GM23338 (cell line): ENCODE results near the gene ESYT2. TPM values are rescaled to one million over a fixed set of nuclear protein-coding genes. Genes with fewer than 3 reads are reported as not detected.

Source experiments
- ATAC-seq: fragments of 200-7000 bp; cut with Tn5 transposase; 3 replicates; pipeline ENCODE4 v1.9.1; 2020
- DNase-seq: peaks from one replicate; pipeline ENCODE4 v3.0.0-alpha.2; 2015; ENCODE audit warnings: low spot score
- H2AFZ ChIP-seq: fragments of 200-600 bp; sonication (generic); 2 replicates; pipeline ENCODE4 v1.8.0; 2016; ENCODE audit warnings: antibody characterized with exemption, mild to moderate bottlenecking, moderate library complexity
- H3F3A ChIP-seq: fragments of 200-600 bp; sonication (generic); replicated peaks from 2 replicates; pipeline ENCODE4 v1.8.0; 2017; ENCODE audit warnings: antibody characterized with exemption, mixed run types, low read depth
- H3K27ac ChIP-seq: fragments of 200-600 bp; sonication (generic); 2 replicates; pipeline ENCODE4 v1.6.1; 2016; ENCODE audit warnings: low read depth
- H3K27me3 ChIP-seq: fragments of 200-600 bp; sonication (generic); 2 replicates; pipeline ENCODE4 v1.8.0; 2016; ENCODE audit warnings: mild to moderate bottlenecking, mixed run types, moderate library complexity; ENCODE audit not compliant: insufficient read depth
- H3K36me3 ChIP-seq: fragments of 200-600 bp; sonication (generic); 2 replicates; pipeline ENCODE4 v1.8.0; 2016; ENCODE audit warnings: mild to moderate bottlenecking; ENCODE audit not compliant: insufficient read depth
- H3K4me1 ChIP-seq: fragments of 200-600 bp; sonication (generic); 2 replicates; pipeline ENCODE4 v1.8.0; 2016; ENCODE audit warnings: mild to moderate bottlenecking, moderate library complexity; ENCODE audit not compliant: insufficient read depth
- H3K4me2 ChIP-seq: fragments of 200-600 bp; sonication (generic); 2 replicates; pipeline ENCODE4 v1.7.1; 2017; ENCODE audit warnings: mixed run types
- H3K4me3 ChIP-seq: fragments of 200-600 bp; sonication (generic); 2 replicates; pipeline ENCODE4 v1.6.1; 2016; ENCODE audit warnings: mixed run types
- H3K79me2 ChIP-seq: fragments of 200-600 bp; sonication (generic); replicated peaks from 2 replicates; pipeline ENCODE4 v1.8.0; 2017; ENCODE audit warnings: mild to moderate bottlenecking; ENCODE audit not compliant: insufficient read depth
- H3K9me2 ChIP-seq: fragments of 200-600 bp; sonication (generic); 2 replicates; pipeline ENCODE4 v1.8.0; 2017; ENCODE audit not compliant: insufficient read depth
- H4K20me1 ChIP-seq: fragments of 200-600 bp; sonication (generic); replicated peaks from 2 replicates; pipeline ENCODE4 v1.8.0; 2017; ENCODE audit warnings: mild to moderate bottlenecking; ENCODE audit not compliant: insufficient read depth
- H3K27ac Mint-ChIP-seq: 2 replicates; pipeline ENCODE4 v1.8.0; 2020; ENCODE audit warnings: inconsistent platforms, mild to moderate bottlenecking, moderate library complexity, mixed read lengths
- H3K27me3 Mint-ChIP-seq: 3 replicates; pipeline ENCODE4 v1.8.0; 2022; ENCODE audit warnings: low read depth, mild to moderate bottlenecking, moderate library complexity, mixed read lengths, inconsistent platforms; ENCODE audit not compliant: insufficient read depth, poor library complexity
- H3K36me3 Mint-ChIP-seq: 3 replicates; pipeline ENCODE4 v1.8.0; 2021; ENCODE audit warnings: low read depth, mild to moderate bottlenecking, inconsistent platforms, moderate library complexity, mixed read lengths
- H3K4me1 Mint-ChIP-seq: 3 replicates; pipeline ENCODE4 v1.8.0; 2020; ENCODE audit warnings: mild to moderate bottlenecking, inconsistent platforms, mixed read lengths
- H3K4me3 Mint-ChIP-seq: 3 replicates; pipeline ENCODE4 v1.8.0; 2021; ENCODE audit warnings: moderate library complexity, mild to moderate bottlenecking, inconsistent platforms, mixed read lengths
- H3K9me3 Mint-ChIP-seq: 3 replicates; pipeline ENCODE4 v1.8.0; 2020; ENCODE audit warnings: moderate library complexity, mild to moderate bottlenecking, inconsistent platforms, mixed read lengths
- CREB1 ChIP-seq: fragments of 250-450 bp; sonication (Bioruptor Pico); IDR thresholded peaks from 2 replicates; pipeline ENCODE4 v1.5.0; 2020; ENCODE audit warnings: low read depth, mild to moderate bottlenecking, moderate library complexity
- EZH2 ChIP-seq: fragments of 200-600 bp; sonication (generic); IDR thresholded peaks from one replicate; pipeline ENCODE4 v1.8.0; 2017; ENCODE audit warnings: antibody characterized with exemption, mild to moderate bottlenecking, low read depth; ENCODE audit not compliant: unreplicated experiment
- EZH2phosphoT487 ChIP-seq: fragments of 200-600 bp; sonication (generic); IDR thresholded peaks from one replicate; pipeline ENCODE4 v1.8.1; 2018; ENCODE audit warnings: antibody characterized with exemption; ENCODE audit not compliant: unreplicated experiment
- JUNB ChIP-seq: IDR thresholded peaks from one replicate; pipeline ENCODE4 v1.6.1; 2016; ENCODE audit warnings: antibody characterized with exemption; ENCODE audit not compliant: unreplicated experiment
- NANOG ChIP-seq: IDR thresholded peaks from 2 replicates; pipeline ENCODE4 v1.6.1; 2016; ENCODE audit warnings: antibody characterized with exemption, borderline replicate concordance
- POLR2AphosphoS5 ChIP-seq: IDR thresholded peaks from 2 replicates; pipeline ENCODE4 v1.6.1; 2016; ENCODE audit warnings: antibody characterized with exemption, low read depth
- STAT1 ChIP-seq: IDR thresholded peaks from one replicate; pipeline ENCODE4 v1.6.1; 2016; ENCODE audit warnings: antibody characterized with exemption; ENCODE audit not compliant: unreplicated experiment
- ZNF114 ChIP-seq: fragments of 250-450 bp; sonication (Bioruptor Pico); IDR thresholded peaks from 2 replicates; pipeline ENCODE4 v1.5.0; 2020; ENCODE audit warnings: mild to moderate bottlenecking, moderate library complexity
- ZNF331 ChIP-seq: fragments of 250-450 bp; sonication (Bioruptor Pico); IDR thresholded peaks from 2 replicates; pipeline ENCODE4 v1.5.0; 2020; ENCODE audit warnings: low read depth, mild to moderate bottlenecking, moderate library complexity
- polyA plus RNA-seq: library from polyadenylated mRNA; unstranded; fragments of >200 nt; fragmentation: Nextera tagmentation; extraction: Ambion mirVana; gene quantifications from 2 replicates; pipeline ENCODE4 v1.2.1, GENCODE V29; 2016
- total RNA-seq: library from RNA; depleted of rRNA; stranded (reverse); fragments of >200 nt; shearing (Covaris generic); gene quantifications from 2 replicates; pipeline ENCODE4 v1.2.3, GENCODE V29; 2014
- TF ChIP-seq, protein P1 (sequence below): IDR thresholded peaks from 2 replicates; pipeline ENCODE4 v1.6.1; 2016; ENCODE audit warnings: antibody characterized with exemption
- TF ChIP-seq, protein P2 (sequence below): fragments of 250-450 bp; sonication (Bioruptor Pico); IDR thresholded peaks from 2 replicates; pipeline ENCODE4 v1.5.0; 2020; ENCODE audit warnings: mild to moderate bottlenecking, moderate library complexity
- TF ChIP-seq, protein P3 (sequence below), 2 experiments: fragments of 200-600 bp in 1 of 2; sonication (generic) in 1 of 2; conservative IDR thresholded peaks; 2 replicates each; pipeline versions ENCODE4 v1.5.1 to v1.6.1; 2016 to 2017; ENCODE audit warnings: antibody characterized with exemption in 2 of 2, low read depth in 2 of 2, mild to moderate bottlenecking in 2 of 2, moderate library complexity in 1 of 2
- TF ChIP-seq, protein P4 (sequence below): IDR thresholded peaks from one replicate; pipeline ENCODE4 v1.6.1; 2018; ENCODE audit warnings: antibody characterized with exemption; ENCODE audit not compliant: unreplicated experiment

ESYT2 gene
- total and polyA plus RNA-seq, 2 experiments from 2014 or later: 9.6 to 52.7 TPM

DNA sequence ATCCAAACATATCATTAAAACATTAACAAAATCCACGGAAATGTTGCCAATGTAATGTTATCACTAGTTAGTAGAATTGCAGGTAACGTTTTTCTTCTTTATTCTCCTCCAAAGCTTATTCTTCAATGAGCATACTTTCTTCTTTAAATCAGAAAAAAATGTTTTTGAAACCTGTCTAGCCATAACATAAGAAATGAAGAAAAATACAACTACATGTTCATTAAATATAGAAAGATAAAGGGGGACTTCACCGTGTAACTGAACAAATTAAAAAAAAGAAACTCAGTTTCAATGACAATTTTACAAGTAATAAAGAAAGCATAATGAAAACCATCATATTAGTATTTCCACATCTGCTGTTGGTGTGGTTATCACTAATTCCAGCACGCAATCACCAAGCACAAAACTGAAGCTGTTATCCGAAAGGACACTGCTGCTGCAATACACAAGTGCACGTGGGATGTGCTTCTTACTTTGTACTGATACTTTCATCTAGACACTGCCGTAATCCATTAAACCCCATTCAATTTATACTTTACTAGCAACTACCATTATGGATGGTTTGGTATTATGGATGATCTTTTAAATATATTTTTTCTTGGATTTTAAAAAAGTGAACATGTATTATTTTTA is 9.6 kb downstream of the ESYT2 start:
- no peak for DNase-seq
- Mint-ChIP-seq H3K36me3 (peaks cover 5% of the 10 kb centered on the region; the same call in 1 of the 3 replicates), H3K27ac (no peak overlapping the region), H3K4me3 (no peak overlapping the region), H3K9me3 (no peaks in the 10 kb centered on the region), H3K27me3 (peaks cover 3% of the 10 kb centered on the region), H3K4me1 (peaks cover 64% of the 10 kb centered on the region)
- no peaks in the 10 kb centered on the region for H3K36me3 ChIP-seq
- peaks cover 7% of the 10 kb centered on the region; the same call in 1 of the 2 replicates for H4K20me1 ChIP-seq
- H3K27ac ChIP-seq: no peak overlapping the region
- no peaks in the 10 kb centered on the region for H3F3A ChIP-seq
- H3K79me2 ChIP-seq: peaks cover 92% of the 10 kb centered on the region
- H3K4me2 ChIP-seq: no peak overlapping the region
- no peak overlapping the region for H3K4me3 ChIP-seq
- H2AFZ ChIP-seq: no peak overlapping the region
- H3K27me3 ChIP-seq: no peaks in the 10 kb centered on the region
- ATAC-seq: no peak
- H3K9me2 ChIP-seq: no peaks in the 10 kb centered on the region
- TF ChIP-seq ZNF331 (CRISPR knock-in tag) (no peak), NANOG (no peak), EZH2 (no peak), ZNF114 (CRISPR knock-in tag) (no peak), POLR2AphosphoS5 (no peak), JUNB (no peak), STAT1 (no peak), EZH2phosphoT487 (no peak), CREB1 (CRISPR knock-in tag) (no peak)
- TF ChIP-seq, protein P1, sequence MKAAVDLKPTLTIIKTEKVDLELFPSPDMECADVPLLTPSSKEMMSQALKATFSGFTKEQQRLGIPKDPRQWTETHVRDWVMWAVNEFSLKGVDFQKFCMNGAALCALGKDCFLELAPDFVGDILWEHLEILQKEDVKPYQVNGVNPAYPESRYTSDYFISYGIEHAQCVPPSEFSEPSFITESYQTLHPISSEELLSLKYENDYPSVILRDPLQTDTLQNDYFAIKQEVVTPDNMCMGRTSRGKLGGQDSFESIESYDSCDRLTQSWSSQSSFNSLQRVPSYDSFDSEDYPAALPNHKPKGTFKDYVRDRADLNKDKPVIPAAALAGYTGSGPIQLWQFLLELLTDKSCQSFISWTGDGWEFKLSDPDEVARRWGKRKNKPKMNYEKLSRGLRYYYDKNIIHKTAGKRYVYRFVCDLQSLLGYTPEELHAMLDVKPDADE: no peak
- TF ChIP-seq, protein P2, sequence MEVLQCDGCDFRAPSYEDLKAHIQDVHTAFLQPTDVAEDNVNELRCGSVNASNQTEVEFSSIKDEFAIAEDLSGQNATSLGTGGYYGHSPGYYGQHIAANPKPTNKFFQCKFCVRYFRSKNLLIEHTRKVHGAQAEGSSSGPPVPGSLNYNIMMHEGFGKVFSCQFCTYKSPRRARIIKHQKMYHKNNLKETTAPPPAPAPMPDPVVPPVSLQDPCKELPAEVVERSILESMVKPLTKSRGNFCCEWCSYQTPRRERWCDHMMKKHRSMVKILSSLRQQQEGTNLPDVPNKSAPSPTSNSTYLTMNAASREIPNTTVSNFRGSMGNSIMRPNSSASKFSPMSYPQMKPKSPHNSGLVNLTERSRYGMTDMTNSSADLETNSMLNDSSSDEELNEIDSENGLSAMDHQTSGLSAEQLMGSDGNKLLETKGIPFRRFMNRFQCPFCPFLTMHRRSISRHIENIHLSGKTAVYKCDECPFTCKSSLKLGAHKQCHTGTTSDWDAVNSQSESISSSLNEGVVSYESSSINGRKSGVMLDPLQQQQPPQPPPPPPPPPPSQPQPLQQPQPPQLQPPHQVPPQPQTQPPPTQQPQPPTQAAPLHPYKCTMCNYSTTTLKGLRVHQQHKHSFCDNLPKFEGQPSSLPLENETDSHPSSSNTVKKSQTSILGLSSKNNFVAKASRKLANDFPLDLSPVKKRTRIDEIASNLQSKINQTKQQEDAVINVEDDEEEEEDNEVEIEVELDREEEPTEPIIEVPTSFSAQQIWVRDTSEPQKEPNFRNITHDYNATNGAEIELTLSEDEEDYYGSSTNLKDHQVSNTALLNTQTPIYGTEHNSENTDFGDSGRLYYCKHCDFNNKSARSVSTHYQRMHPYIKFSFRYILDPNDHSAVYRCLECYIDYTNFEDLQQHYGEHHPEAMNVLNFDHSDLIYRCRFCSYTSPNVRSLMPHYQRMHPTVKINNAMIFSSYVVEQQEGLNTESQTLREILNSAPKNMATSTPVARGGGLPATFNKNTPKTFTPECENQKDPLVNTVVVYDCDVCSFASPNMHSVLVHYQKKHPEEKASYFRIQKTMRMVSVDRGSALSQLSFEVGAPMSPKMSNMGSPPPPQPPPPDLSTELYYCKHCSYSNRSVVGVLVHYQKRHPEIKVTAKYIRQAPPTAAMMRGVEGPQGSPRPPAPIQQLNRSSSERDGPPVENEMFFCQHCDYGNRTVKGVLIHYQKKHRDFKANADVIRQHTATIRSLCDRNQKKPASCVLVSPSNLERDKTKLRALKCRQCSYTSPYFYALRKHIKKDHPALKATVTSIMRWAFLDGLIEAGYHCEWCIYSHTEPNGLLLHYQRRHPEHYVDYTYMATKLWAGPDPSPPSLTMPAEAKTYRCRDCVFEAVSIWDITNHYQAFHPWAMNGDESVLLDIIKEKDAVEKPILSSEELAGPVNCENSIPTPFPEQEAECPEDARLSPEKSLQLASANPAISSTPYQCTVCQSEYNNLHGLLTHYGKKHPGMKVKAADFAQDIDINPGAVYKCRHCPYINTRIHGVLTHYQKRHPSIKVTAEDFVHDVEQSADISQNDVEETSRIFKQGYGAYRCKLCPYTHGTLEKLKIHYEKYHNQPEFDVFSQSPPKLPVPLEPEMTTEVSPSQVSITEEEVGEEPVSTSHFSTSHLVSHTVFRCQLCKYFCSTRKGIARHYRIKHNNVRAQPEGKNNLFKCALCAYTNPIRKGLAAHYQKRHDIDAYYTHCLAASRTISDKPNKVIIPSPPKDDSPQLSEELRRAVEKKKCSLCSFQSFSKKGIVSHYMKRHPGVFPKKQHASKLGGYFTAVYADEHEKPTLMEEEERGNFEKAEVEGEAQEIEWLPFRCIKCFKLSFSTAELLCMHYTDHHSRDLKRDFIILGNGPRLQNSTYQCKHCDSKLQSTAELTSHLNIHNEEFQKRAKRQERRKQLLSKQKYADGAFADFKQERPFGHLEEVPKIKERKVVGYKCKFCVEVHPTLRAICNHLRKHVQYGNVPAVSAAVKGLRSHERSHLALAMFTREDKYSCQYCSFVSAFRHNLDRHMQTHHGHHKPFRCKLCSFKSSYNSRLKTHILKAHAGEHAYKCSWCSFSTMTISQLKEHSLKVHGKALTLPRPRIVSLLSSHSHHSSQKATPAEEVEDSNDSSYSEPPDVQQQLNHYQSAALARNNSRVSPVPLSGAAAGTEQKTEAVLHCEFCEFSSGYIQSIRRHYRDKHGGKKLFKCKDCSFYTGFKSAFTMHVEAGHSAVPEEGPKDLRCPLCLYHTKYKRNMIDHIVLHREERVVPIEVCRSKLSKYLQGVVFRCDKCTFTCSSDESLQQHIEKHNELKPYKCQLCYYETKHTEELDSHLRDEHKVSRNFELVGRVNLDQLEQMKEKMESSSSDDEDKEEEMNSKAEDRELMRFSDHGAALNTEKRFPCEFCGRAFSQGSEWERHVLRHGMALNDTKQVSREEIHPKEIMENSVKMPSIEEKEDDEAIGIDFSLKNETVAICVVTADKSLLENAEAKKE: no peak
- TF ChIP-seq, protein P3, sequence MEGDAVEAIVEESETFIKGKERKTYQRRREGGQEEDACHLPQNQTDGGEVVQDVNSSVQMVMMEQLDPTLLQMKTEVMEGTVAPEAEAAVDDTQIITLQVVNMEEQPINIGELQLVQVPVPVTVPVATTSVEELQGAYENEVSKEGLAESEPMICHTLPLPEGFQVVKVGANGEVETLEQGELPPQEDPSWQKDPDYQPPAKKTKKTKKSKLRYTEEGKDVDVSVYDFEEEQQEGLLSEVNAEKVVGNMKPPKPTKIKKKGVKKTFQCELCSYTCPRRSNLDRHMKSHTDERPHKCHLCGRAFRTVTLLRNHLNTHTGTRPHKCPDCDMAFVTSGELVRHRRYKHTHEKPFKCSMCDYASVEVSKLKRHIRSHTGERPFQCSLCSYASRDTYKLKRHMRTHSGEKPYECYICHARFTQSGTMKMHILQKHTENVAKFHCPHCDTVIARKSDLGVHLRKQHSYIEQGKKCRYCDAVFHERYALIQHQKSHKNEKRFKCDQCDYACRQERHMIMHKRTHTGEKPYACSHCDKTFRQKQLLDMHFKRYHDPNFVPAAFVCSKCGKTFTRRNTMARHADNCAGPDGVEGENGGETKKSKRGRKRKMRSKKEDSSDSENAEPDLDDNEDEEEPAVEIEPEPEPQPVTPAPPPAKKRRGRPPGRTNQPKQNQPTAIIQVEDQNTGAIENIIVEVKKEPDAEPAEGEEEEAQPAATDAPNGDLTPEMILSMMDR (conservative IDR thresholded peaks at IDR 0.05; ENCODE audit: low read depth in 2 of 2): no peak
- TF ChIP-seq, protein P4, sequence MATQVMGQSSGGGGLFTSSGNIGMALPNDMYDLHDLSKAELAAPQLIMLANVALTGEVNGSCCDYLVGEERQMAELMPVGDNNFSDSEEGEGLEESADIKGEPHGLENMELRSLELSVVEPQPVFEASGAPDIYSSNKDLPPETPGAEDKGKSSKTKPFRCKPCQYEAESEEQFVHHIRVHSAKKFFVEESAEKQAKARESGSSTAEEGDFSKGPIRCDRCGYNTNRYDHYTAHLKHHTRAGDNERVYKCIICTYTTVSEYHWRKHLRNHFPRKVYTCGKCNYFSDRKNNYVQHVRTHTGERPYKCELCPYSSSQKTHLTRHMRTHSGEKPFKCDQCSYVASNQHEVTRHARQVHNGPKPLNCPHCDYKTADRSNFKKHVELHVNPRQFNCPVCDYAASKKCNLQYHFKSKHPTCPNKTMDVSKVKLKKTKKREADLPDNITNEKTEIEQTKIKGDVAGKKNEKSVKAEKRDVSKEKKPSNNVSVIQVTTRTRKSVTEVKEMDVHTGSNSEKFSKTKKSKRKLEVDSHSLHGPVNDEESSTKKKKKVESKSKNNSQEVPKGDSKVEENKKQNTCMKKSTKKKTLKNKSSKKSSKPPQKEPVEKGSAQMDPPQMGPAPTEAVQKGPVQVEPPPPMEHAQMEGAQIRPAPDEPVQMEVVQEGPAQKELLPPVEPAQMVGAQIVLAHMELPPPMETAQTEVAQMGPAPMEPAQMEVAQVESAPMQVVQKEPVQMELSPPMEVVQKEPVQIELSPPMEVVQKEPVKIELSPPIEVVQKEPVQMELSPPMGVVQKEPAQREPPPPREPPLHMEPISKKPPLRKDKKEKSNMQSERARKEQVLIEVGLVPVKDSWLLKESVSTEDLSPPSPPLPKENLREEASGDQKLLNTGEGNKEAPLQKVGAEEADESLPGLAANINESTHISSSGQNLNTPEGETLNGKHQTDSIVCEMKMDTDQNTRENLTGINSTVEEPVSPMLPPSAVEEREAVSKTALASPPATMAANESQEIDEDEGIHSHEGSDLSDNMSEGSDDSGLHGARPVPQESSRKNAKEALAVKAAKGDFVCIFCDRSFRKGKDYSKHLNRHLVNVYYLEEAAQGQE: no peak
- peaks cover 38% of the 10 kb centered on the region for H3K4me1 ChIP-seq
